ENCODE data around the gene SCNN1B.

The SCNN1B gene

DNA sequence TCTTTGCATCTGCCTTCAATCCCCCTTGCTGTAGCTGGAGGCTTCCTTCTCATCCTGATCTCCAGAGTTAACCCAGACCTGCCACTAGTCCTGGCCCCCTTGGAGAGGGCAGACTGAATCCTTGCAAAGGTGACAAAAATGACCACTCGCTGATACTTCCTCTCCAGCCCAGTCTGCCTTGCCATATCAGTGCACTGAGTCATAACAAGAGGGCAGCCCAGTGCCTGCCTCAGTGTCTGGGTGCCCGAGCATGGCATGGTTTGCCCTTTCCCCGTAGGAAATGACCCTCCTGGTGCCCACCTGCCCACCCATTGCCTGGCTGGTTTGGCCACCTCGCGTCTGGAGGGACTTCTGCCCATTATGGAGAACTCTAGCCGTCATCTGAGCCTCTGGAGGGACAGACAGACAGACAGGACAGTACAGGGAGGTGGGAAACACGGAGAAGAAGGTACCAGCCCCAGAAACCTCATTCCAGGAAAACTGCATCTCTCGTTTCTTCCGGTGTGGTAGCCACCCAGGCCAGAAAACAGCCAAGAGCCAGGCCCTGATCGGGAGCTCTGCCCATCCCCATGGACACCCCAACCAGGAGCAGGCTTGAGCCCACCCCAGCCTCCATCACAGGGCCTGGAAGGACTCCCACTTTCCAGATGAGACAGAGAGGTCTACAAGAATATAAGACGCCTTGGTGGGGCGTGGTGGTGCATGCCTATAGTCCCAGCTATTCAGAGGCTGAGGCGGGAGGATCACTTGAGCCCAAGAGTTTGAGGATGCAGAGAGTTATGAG is 71.5 kb downstream of the SCNN1B start:
- POLR2A ChIA-PET: no interaction called here
- no peak overlapping the region for H3K27ac ChIP-seq (ENCODE audit: extremely low read depth, low read depth, low read length)
- H3K36me3 ChIP-seq (ENCODE audit: control insufficient read depth in 2 of 2, insufficient read depth in 1 of 2, low read length in 2 of 2): no peaks in the 10 kb centered on the region
- no peaks in the 10 kb centered on the region for H3K4me1 ChIP-seq (ENCODE audit: control insufficient read depth, insufficient read depth, low read length)
- TF ChIP-seq, protein P1, sequence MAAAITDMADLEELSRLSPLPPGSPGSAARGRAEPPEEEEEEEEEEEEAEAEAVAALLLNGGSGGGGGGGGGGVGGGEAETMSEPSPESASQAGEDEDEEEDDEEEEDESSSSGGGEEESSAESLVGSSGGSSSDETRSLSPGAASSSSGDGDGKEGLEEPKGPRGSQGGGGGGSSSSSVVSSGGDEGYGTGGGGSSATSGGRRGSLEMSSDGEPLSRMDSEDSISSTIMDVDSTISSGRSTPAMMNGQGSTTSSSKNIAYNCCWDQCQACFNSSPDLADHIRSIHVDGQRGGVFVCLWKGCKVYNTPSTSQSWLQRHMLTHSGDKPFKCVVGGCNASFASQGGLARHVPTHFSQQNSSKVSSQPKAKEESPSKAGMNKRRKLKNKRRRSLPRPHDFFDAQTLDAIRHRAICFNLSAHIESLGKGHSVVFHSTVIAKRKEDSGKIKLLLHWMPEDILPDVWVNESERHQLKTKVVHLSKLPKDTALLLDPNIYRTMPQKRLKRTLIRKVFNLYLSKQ (tag by site-specific recombination; IDR thresholded peaks at IDR 0.05; ENCODE audit: borderline replicate concordance): no peak
- no peak for TF ChIP-seq GLIS1 (tag by site-specific recombination; IDR thresholded peaks at IDR 0.05)
- H3K4me3 ChIP-seq (ENCODE audit: low read depth, low read length): no peak overlapping the region
- CTCF ChIA-PET: no interaction called here
- no peaks in the 10 kb centered on the region for H3K9me3 ChIP-seq (ENCODE audit: control insufficient read depth, insufficient read depth, low read depth, low read length)

DNA sequence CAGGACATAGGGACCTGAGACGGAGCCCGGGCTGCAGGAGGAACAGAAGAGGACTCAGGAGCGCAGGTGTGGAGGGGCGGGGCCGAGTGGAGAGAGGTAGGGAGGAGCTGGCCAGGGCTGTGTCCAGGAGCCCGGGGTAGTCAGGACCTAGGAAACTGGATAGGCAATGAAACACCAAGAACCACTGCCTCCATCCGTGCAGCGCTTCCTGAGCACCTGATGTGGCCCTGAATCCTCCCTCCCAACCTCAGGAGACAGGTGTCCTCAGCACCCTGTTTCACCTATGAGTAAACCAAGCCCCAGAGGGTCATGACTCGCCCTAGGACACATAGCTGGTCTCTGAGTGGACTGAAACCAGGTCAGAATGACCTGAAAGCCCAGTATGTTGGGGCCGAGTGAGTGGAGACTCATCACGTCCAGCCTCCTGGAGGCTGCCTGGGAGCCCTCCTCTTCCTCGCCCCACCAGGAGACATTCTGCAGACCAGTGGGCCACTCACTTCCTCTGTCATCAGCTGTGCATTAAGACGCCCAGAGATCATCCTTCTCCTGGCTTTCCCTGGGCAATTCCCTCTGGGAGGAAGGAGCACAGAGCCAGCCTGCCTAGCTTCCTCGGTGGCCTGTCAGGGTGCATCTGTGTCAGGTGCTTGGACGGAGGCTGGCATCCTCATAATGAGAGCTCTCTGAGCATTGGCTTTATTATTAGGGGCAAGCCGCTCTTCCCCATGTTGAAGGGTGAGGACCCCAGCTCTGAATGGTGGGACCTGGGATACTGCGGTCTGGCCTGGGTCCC is 72.8 kb downstream of the SCNN1B start:
- H3K36me3 ChIP-seq (ENCODE audit: control insufficient read depth in 2 of 2, insufficient read depth in 1 of 2, low read length in 2 of 2): no peaks in the 10 kb centered on the region
- H3K4me1 ChIP-seq (ENCODE audit: control insufficient read depth, insufficient read depth, low read length): no peaks in the 10 kb centered on the region
- no peak overlapping the region for H3K4me3 ChIP-seq (ENCODE audit: low read depth, low read length)
- TF ChIP-seq ZNF391 (tag by site-specific recombination; IDR thresholded peaks at IDR 0.05; ENCODE audit: borderline replicate concordance, low read depth): no peak
- TF ChIP-seq ZBTB7A (tag by site-specific recombination; IDR thresholded peaks at IDR 0.05; ENCODE audit: low read depth): no peak
- TF ChIP-seq, protein P2, sequence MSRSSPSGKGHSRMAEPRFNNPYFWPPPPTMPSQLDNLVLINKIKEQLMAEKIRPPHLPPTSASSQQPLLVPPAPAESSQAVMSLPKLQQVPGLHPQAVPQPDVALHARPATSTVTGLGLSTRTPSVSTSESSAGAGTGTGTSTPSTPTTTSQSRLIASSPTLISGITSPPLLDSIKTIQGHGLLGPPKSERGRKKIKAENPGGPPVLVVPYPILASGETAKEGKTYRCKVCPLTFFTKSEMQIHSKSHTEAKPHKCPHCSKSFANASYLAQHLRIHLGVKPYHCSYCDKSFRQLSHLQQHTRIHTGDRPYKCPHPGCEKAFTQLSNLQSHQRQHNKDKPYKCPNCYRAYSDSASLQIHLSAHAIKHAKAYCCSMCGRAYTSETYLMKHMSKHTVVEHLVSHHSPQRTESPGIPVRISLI (tag by site-specific recombination; IDR thresholded peaks at IDR 0.05): no peak
- no peak for TF ChIP-seq ZNF140 (tag by site-specific recombination; IDR thresholded peaks at IDR 0.05)
- TF ChIP-seq, protein P3, sequence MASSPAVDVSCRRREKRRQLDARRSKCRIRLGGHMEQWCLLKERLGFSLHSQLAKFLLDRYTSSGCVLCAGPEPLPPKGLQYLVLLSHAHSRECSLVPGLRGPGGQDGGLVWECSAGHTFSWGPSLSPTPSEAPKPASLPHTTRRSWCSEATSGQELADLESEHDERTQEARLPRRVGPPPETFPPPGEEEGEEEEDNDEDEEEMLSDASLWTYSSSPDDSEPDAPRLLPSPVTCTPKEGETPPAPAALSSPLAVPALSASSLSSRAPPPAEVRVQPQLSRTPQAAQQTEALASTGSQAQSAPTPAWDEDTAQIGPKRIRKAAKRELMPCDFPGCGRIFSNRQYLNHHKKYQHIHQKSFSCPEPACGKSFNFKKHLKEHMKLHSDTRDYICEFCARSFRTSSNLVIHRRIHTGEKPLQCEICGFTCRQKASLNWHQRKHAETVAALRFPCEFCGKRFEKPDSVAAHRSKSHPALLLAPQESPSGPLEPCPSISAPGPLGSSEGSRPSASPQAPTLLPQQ (tag by site-specific recombination; IDR thresholded peaks at IDR 0.05): no peak
- no peak for TF ChIP-seq ZNF610 (tag by site-specific recombination; IDR thresholded peaks at IDR 0.05; ENCODE audit: borderline replicate concordance)
- TF ChIP-seq, protein P4, sequence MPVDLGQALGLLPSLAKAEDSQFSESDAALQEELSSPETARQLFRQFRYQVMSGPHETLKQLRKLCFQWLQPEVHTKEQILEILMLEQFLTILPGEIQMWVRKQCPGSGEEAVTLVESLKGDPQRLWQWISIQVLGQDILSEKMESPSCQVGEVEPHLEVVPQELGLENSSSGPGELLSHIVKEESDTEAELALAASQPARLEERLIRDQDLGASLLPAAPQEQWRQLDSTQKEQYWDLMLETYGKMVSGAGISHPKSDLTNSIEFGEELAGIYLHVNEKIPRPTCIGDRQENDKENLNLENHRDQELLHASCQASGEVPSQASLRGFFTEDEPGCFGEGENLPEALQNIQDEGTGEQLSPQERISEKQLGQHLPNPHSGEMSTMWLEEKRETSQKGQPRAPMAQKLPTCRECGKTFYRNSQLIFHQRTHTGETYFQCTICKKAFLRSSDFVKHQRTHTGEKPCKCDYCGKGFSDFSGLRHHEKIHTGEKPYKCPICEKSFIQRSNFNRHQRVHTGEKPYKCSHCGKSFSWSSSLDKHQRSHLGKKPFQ (tag by site-specific recombination; IDR thresholded peaks at IDR 0.05): no peak
- no peak for TF ChIP-seq YY2 (tag by site-specific recombination; IDR thresholded peaks at IDR 0.05)
- TF ChIP-seq GLIS2 (tag by site-specific recombination; IDR thresholded peaks at IDR 0.05): no peak
- H3K27ac ChIP-seq (ENCODE audit: extremely low read depth, low read depth, low read length): no peak overlapping the region
- no peaks in the 10 kb centered on the region for H3K9me3 ChIP-seq (ENCODE audit: control insufficient read depth, insufficient read depth, low read depth, low read length)
- ChIA-PET POLR2A (interaction anchor here (0.7 kb wide), 1 partner anchor 169 kb away, joined by 8 read pairs; no protein-coding TSS in a partner anchor), CTCF (interaction anchor here (1.0 kb wide), 1 partner anchor 193 kb away, joined by 3 read pairs; no protein-coding TSS in a partner anchor)

DNA sequence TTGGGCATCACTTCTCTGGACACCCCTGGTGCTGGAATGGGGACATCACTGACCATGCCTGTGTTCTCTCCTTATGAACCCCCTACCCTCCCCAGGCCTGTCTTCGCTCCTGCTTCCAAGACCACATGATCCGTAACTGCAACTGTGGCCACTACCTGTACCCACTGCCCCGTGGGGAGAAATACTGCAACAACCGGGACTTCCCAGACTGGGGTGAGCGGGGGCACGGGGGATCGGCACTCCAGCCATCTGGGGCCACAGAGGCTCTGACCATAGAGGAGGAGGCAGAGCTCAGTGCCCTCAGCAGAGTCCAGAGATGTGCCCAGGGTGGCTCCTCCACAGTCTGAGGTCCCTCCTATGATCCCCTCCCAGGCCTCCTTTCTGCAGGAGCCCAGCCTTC is 73.5 kb downstream of the SCNN1B start:
- ChIA-PET POLR2A (no interaction called here), CTCF (interaction anchor here (1.0 to 1.2 kb wide), 2 partner anchors 60 to 194 kb away, joined by 3 to 4 read pairs; no protein-coding TSS in a partner anchor)
- TF ChIP-seq ZBTB7A (tag by site-specific recombination; IDR thresholded peaks at IDR 0.05; ENCODE audit: low read depth) (no peak), ZNF830 (tag by site-specific recombination; IDR thresholded peaks at IDR 0.05; ENCODE audit: low read depth) (no peak), ZNF791 (tag by site-specific recombination; IDR thresholded peaks at IDR 0.05) (no peak), GLI2 (tag by site-specific recombination; IDR thresholded peaks at IDR 0.05; ENCODE audit: borderline replicate concordance, low read depth) (no peak)
- TF ChIP-seq, protein P5, sequence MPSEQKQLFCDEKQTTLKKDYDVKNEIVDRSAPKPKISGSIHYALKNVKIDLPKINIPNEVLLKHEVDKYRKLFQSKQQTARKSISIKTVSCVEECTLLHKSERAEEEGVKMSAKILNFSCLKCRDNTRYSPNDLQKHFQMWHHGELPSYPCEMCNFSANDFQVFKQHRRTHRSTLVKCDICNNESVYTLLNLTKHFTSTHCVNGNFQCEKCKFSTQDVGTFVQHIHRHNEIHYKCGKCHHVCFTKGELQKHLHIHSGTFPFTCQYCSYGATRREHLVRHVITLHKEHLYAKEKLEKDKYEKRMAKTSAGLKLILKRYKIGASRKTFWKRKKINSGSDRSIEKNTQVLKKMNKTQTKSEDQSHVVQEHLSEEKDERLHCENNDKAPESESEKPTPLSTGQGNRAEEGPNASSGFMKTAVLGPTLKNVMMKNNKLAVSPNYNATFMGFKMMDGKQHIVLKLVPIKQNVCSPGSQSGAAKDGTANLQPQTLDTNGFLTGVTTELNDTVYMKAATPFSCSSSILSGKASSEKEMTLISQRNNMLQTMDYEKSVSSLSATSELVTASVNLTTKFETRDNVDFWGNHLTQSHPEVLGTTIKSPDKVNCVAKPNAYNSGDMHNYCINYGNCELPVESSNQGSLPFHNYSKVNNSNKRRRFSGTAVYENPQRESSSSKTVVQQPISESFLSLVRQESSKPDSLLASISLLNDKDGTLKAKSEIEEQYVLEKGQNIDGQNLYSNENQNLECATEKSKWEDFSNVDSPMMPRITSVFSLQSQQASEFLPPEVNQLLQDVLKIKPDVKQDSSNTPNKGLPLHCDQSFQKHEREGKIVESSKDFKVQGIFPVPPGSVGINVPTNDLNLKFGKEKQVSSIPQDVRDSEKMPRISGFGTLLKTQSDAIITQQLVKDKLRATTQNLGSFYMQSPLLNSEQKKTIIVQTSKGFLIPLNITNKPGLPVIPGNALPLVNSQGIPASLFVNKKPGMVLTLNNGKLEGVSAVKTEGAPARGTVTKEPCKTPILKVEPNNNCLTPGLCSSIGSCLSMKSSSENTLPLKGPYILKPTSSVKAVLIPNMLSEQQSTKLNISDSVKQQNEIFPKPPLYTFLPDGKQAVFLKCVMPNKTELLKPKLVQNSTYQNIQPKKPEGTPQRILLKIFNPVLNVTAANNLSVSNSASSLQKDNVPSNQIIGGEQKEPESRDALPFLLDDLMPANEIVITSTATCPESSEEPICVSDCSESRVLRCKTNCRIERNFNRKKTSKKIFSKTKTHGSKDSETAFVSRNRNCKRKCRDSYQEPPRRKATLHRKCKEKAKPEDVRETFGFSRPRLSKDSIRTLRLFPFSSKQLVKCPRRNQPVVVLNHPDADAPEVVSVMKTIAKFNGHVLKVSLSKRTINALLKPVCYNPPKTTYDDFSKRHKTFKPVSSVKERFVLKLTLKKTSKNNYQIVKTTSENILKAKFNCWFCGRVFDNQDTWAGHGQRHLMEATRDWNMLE (tag by site-specific recombination; conservative IDR thresholded peaks at IDR 0.05; ENCODE audit: low read depth): no peak
- TF ChIP-seq, protein P3 (tag by site-specific recombination; IDR thresholded peaks at IDR 0.05): no peak
- H3K4me3 ChIP-seq (ENCODE audit: low read depth, low read length): no peak overlapping the region
- no peak overlapping the region for H3K27ac ChIP-seq (ENCODE audit: extremely low read depth, low read depth, low read length)
- no peaks in the 10 kb centered on the region for H3K4me1 ChIP-seq (ENCODE audit: control insufficient read depth, insufficient read depth, low read length)
- H3K9me3 ChIP-seq (ENCODE audit: control insufficient read depth, insufficient read depth, low read depth, low read length): no peaks in the 10 kb centered on the region
- no peaks in the 10 kb centered on the region for H3K36me3 ChIP-seq (ENCODE audit: control insufficient read depth in 2 of 2, insufficient read depth in 1 of 2, low read length in 2 of 2)

Data from HEK293 (cell line).